ENCODE results near the gene DEGS1. TPM values are rescaled to one million over a fixed set of nuclear protein-coding genes. Genes with fewer than 3 reads are reported as not detected.
A peak's percentile ranks its signal among the peaks of the same experiment; 100 is the strongest.

DEGS1 gene
- total and polyA plus RNA-seq, 7 experiments from 2014 or later = 35.4 to 86.0 (median 42.1) TPM

DNA sequence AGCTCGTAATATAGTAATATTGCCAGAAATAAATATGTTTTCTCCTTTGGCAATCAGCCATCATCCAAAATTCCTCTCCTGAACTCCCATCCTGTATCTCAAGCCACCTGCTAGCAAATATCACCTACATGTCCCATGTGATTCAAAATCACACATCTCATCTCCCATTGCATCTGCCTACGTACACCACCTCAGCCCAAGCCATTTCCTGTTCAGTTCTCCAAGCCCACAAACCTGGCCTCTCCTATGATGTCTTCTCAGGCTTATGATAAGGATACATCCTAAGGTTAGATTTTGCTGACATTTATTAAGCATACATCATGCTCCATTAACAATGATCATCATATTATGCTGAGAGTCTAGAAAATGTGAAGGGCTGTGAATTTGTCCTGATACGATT is 31.9 kb upstream of the DEGS1 start:
- no peaks in the 10 kb centered on the region for H3K27me3 ChIP-seq (ENCODE audit: control insufficient read depth in 2 of 2, insufficient read depth in 2 of 2, low read length in 2 of 2)
- H3K4me1 Mint-ChIP-seq = peaks cover 12 to 21% (median 18%) of the 10 kb centered on the region in 7 donors
- ATAC-seq (no peak), DNase-seq (no peak)
- H3K36me3 Mint-ChIP-seq = peaks cover 4 to 16% (median 12%) of the 10 kb centered on the region in 5 donors
- intact Hi-C loops (cut with micrococcal nuclease) = no loop called here
- H3K4me1 ChIP-seq (ENCODE audit: control insufficient read depth in 2 of 2, insufficient read depth in 2 of 2, low read length in 2 of 2) = peaks cover 0 to 4% of the 10 kb centered on the region in 2 donors
- H3K4me3 Mint-ChIP-seq = no peak overlapping the region
- H3K9me3 ChIP-seq (ENCODE audit: control insufficient read depth in 2 of 3, low read length in 3 of 3) = no peaks in the 10 kb centered on the region
- H3K9me3 Mint-ChIP-seq = no peaks in the 10 kb centered on the region
- ChIA-PET POLR2A (interaction anchor here (0.6 to 0.8 kb wide), 2 partner anchors 18 to 35 kb away, joined by 3 to 4 read pairs; no protein-coding TSS in a partner anchor), CTCF (no interaction called here)
- no peak overlapping the region for H3K27ac ChIP-seq (ENCODE audit: low read depth, low read length)
- peak overlapping the region in 5 of 9 donors; percentile 4 to 43 (median 27) for H3K27ac Mint-ChIP-seq
- no peak overlapping the region for H3K4me3 ChIP-seq (ENCODE audit: low read length)
- H3K27me3 Mint-ChIP-seq = no peaks in the 10 kb centered on the region
- H3K36me3 ChIP-seq (ENCODE audit: control insufficient read depth in 2 of 3, insufficient read depth in 3 of 3, low read length in 3 of 3) = peaks cover 0 to 20% (median 0%) of the 10 kb centered on the region in 3 experiments

DNA sequence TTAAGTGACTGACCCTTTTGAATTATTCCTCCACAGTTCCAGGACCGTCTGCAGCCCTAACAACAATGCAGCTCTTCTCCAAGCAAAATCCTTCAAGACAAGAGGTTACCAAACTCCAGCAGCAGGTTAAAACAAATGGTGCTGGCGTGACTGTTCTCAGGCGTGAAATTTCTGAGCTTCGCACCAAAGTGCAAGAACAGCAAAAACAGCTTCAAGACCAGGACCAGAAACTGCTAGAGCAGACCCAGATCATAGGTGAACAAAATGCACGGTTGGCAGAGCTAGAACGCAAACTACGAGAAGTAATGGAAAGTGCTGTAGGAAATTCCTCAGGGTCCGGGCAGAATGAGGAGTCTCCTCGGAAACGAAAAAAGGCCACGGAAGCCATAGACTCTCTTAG is 25.7 kb upstream of the DEGS1 start:
- Histone ChIP-seq H3K27me3 (ENCODE audit: control insufficient read depth in 2 of 2, insufficient read depth in 2 of 2, low read length in 2 of 2) (no peaks in the 10 kb centered on the region), H3K4me1 (ENCODE audit: control insufficient read depth in 2 of 2, insufficient read depth in 2 of 2, low read length in 2 of 2) (no peaks in the 10 kb centered on the region), H3K27ac (ENCODE audit: low read depth, low read length) (no peak overlapping the region), H3K4me3 (ENCODE audit: low read length) (no peak overlapping the region), H3K9me3 (ENCODE audit: control insufficient read depth in 2 of 3, low read length in 3 of 3) (no peaks in the 10 kb centered on the region), H3K36me3 (ENCODE audit: control insufficient read depth in 2 of 3, insufficient read depth in 3 of 3, low read length in 3 of 3) (peaks cover 0 to 49% (median 0%) of the 10 kb centered on the region in 3 experiments)
- DNase-seq = no peak
- ChIA-PET CTCF (no interaction called here), POLR2A (interaction anchor here (0.7 kb wide), 1 partner anchor 26 kb away, joined by 3 read pairs; the partner anchor contains the start of gene DEGS1)
- peaks cover 8 to 39% (median 22%) of the 10 kb centered on the region in 5 donors for H3K36me3 Mint-ChIP-seq
- intact Hi-C loops (cut with micrococcal nuclease) = no loop called here
- no peaks in the 10 kb centered on the region for H3K27me3 Mint-ChIP-seq
- no peak overlapping the region for H3K4me3 Mint-ChIP-seq
- no peak for ATAC-seq
- H3K4me1 Mint-ChIP-seq = peaks cover 0 to 3% (median 0%) of the 10 kb centered on the region in 7 donors
- no peak overlapping the region for H3K27ac Mint-ChIP-seq
- peaks cover 0 to 3% (median 0%) of the 10 kb centered on the region in 11 donors for H3K9me3 Mint-ChIP-seq

DNA sequence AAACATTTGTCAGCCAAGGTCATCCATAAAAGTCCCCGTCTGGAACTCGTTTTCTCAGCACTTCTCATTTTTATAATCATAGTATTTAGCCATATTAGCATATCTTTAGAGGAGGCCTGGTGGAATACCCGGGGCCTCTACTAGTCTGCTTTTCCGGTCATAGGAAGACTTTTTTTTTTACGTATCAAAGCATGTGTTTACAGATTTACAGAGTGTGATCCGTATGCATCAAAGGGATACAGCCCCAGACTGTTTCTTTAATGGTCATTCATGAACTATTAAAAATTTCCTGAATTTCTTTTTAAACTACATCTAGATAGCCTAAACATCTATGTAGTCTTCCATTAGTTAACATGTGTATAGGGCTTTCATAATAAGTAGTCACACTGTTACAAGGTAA is 23.5 kb upstream of the DEGS1 start:
- Histone ChIP-seq H3K27me3 (ENCODE audit: control insufficient read depth in 2 of 2, insufficient read depth in 2 of 2, low read length in 2 of 2) (no peaks in the 10 kb centered on the region), H3K4me3 (ENCODE audit: low read length) (no peak overlapping the region), H3K9me3 (ENCODE audit: control insufficient read depth in 2 of 3, low read length in 3 of 3) (no peaks in the 10 kb centered on the region), H3K36me3 (ENCODE audit: control insufficient read depth in 2 of 3, insufficient read depth in 3 of 3, low read length in 3 of 3) (peaks cover 0 to 37% (median 0%) of the 10 kb centered on the region in 3 experiments), H3K4me1 (ENCODE audit: control insufficient read depth in 2 of 2, insufficient read depth in 2 of 2, low read length in 2 of 2) (no peaks in the 10 kb centered on the region), H3K27ac (ENCODE audit: low read depth, low read length) (no peak overlapping the region)
- Mint-ChIP-seq H3K27me3 (no peaks in the 10 kb centered on the region), H3K4me3 (no peak overlapping the region), H3K9me3 (peaks cover 0 to 3% (median 0%) of the 10 kb centered on the region in 11 donors), H3K4me1 (peaks cover 0 to 3% (median 0%) of the 10 kb centered on the region in 7 donors), H3K27ac (no peak overlapping the region), H3K36me3 (peaks cover 8 to 35% (median 20%) of the 10 kb centered on the region in 5 donors)
- no peak for DNase-seq
- ATAC-seq = no peak
- ChIA-PET CTCF (no interaction called here), POLR2A (no interaction called here)
- intact Hi-C loops (cut with micrococcal nuclease) = no loop called here

DNA sequence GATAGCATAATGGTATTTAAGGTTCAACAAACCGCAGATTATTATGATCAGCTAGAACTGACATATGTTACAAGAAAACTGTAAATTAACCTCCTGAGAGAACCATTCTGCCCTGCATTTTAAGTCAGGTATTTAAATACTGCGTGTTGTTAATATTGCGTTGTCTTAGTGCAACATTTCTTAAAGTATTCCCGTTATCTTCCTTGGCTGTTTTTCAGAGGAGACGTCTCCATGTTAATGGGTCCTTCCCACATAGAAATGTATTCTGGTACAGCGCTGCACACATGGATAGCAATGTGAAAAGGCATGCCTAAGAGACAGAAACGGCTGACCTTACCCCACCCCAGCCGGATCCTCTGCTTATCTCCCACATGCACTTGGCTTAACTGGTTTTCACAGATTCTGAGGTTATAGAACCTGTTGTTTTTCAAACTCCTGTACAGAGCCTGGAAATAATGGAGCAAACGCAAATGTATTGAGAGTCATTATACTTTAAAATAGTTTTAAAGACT is 22.8 kb upstream of the DEGS1 start:
- Mint-ChIP-seq H3K27me3 (no peaks in the 10 kb centered on the region), H3K4me1 (peaks cover 0 to 3% (median 0%) of the 10 kb centered on the region in 7 donors), H3K9me3 (peaks cover 0 to 3% (median 0%) of the 10 kb centered on the region in 11 donors), H3K36me3 (peaks cover 8 to 35% (median 20%) of the 10 kb centered on the region in 5 donors), H3K4me3 (no peak overlapping the region), H3K27ac (peak overlapping the region in 1 of 9 donors; percentile 45)
- ChIA-PET POLR2A (no interaction called here), CTCF (no interaction called here)
- intact Hi-C loops (cut with micrococcal nuclease) = no loop called here
- no peaks in the 10 kb centered on the region for H3K9me3 ChIP-seq (ENCODE audit: control insufficient read depth in 2 of 3, low read length in 3 of 3)
- DNase-seq (no peak), ATAC-seq (no peak)
- no peaks in the 10 kb centered on the region for H3K27me3 ChIP-seq (ENCODE audit: control insufficient read depth in 2 of 2, insufficient read depth in 2 of 2, low read length in 2 of 2)
- H3K36me3 ChIP-seq (ENCODE audit: control insufficient read depth in 2 of 3, insufficient read depth in 3 of 3, low read length in 3 of 3) = peaks cover 0 to 37% (median 0%) of the 10 kb centered on the region in 3 experiments
- no peak overlapping the region for H3K27ac ChIP-seq (ENCODE audit: low read depth, low read length)
- no peak overlapping the region for H3K4me3 ChIP-seq (ENCODE audit: low read length)
- no peaks in the 10 kb centered on the region for H3K4me1 ChIP-seq (ENCODE audit: control insufficient read depth in 2 of 2, insufficient read depth in 2 of 2, low read length in 2 of 2)

DNA sequence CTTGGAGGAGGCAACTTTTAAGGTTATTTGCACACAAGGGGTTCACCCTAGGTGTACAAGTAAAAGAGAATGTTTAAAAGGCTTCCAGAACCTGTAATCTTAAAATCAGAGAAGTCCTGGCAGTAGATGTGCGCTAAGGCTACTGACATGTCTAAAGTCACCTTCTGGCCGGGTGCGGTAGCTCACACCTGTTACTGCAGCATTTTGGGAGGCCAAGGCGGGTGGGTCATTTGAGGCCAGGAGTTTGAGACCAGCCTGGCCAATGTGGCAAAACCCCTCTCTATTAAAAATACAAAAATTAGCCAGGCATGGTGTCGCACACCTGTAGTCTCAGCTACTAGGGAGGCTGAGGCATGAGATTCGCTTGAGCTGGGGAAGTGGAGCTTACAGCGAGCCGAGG is 20.3 kb upstream of the DEGS1 start:
- POLR2A ChIA-PET = no interaction called here
- H3K27me3 ChIP-seq (ENCODE audit: control insufficient read depth in 2 of 2, insufficient read depth in 2 of 2, low read length in 2 of 2) = no peaks in the 10 kb centered on the region
- ATAC-seq = no peak
- Mint-ChIP-seq H3K27ac (peak overlapping the region in 1 of 9 donors; percentile 20), H3K4me1 (peaks cover 0 to 7% (median 0%) of the 10 kb centered on the region in 7 donors), H3K4me3 (no peak overlapping the region), H3K36me3 (peaks cover 4 to 20% (median 7%) of the 10 kb centered on the region in 5 donors), H3K9me3 (peaks cover 0 to 3% (median 0%) of the 10 kb centered on the region in 11 donors), H3K27me3 (no peaks in the 10 kb centered on the region)
- H3K36me3 ChIP-seq (ENCODE audit: control insufficient read depth in 2 of 3, insufficient read depth in 3 of 3, low read length in 3 of 3) = peaks cover 0 to 18% (median 0%) of the 10 kb centered on the region in 3 experiments
- no peak for DNase-seq
- no peaks in the 10 kb centered on the region for H3K9me3 ChIP-seq (ENCODE audit: control insufficient read depth in 2 of 3, low read length in 3 of 3)
- intact Hi-C loops (cut with micrococcal nuclease) = no loop called here
- CTCF ChIA-PET = no interaction called here
- no peak overlapping the region for H3K27ac ChIP-seq (ENCODE audit: low read depth, low read length)
- H3K4me1 ChIP-seq (ENCODE audit: control insufficient read depth in 2 of 2, insufficient read depth in 2 of 2, low read length in 2 of 2) = no peaks in the 10 kb centered on the region
- no peak overlapping the region for H3K4me3 ChIP-seq (ENCODE audit: low read length)

DNA sequence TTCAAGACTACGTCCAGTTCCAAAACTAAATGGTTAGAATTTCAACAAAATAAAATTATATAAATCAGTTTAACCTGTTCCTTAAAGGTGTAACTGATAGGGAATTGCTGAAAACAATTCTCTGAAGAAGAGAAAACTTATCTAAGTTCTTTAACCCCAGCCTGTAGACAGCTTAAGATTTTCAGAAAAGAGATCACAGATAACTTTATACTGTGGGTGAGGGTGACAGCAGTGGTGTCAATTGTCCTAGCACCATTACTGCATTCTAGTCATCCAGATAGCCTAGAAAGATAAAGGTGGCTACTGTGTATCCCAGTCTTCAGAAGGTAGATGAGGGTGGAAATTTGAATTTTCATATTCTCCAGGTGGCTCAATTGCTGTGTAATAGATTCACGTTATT is 19.7 kb upstream of the DEGS1 start:
- peaks cover 0 to under 1% of the 10 kb centered on the region in 2 donors for H3K4me1 ChIP-seq (ENCODE audit: control insufficient read depth in 2 of 2, insufficient read depth in 2 of 2, low read length in 2 of 2)
- H3K27me3 Mint-ChIP-seq = no peaks in the 10 kb centered on the region
- H3K27me3 ChIP-seq (ENCODE audit: control insufficient read depth in 2 of 2, insufficient read depth in 2 of 2, low read length in 2 of 2) = no peaks in the 10 kb centered on the region
- H3K4me3 Mint-ChIP-seq = no peak overlapping the region
- ChIA-PET POLR2A (no interaction called here), CTCF (no interaction called here)
- H3K4me3 ChIP-seq (ENCODE audit: low read length) = no peak overlapping the region
- H3K9me3 Mint-ChIP-seq = peaks cover 0 to 3% (median 0%) of the 10 kb centered on the region in 11 donors
- intact Hi-C loops (cut with micrococcal nuclease) = no loop called here
- peaks cover 2 to 16% (median 4%) of the 10 kb centered on the region in 5 donors for H3K36me3 Mint-ChIP-seq
- H3K9me3 ChIP-seq (ENCODE audit: control insufficient read depth in 2 of 3, low read length in 3 of 3) = no peaks in the 10 kb centered on the region
- DNase-seq (no peak), ATAC-seq (no peak)
- peaks cover 0 to 7% (median 0%) of the 10 kb centered on the region in 7 donors for H3K4me1 Mint-ChIP-seq
- H3K27ac ChIP-seq (ENCODE audit: low read depth, low read length) = no peak overlapping the region
- peaks cover 0 to 12% (median 0%) of the 10 kb centered on the region in 3 experiments for H3K36me3 ChIP-seq (ENCODE audit: control insufficient read depth in 2 of 3, insufficient read depth in 3 of 3, low read length in 3 of 3)
- peak overlapping the region in 1 of 9 donors; percentile 19 for H3K27ac Mint-ChIP-seq
